ENCODE data around the gene CRYBA2. TPM values are rescaled to one million over a fixed set of nuclear protein-coding genes. Genes with fewer than 3 reads are reported as not detected.

The CRYBA2 gene
- total RNA-seq, 2 donors from 2014 or later: 2.6 to 3.5 TPM

- H3K27me3 Mint-ChIP-seq (ENCODE audit: insufficient read depth): peaks cover 91% of the 10 kb centered on the region
- H3K36me3 Mint-ChIP-seq (ENCODE audit: low read depth): no peaks in the 10 kb centered on the region
- no peak overlapping the region for H3K27ac Mint-ChIP-seq
- H3K9me3 Mint-ChIP-seq: no peaks in the 10 kb centered on the region
- Histone ChIP-seq H3K27me3 (ENCODE audit: control insufficient read depth, insufficient read depth, low read length, poor library complexity, severe bottlenecking) (peaks cover 78% of the 10 kb centered on the region), H3K4me3 (ENCODE audit: low read length) (peak overlapping the region; percentile 84), H3K9ac (ENCODE audit: extremely low read depth, low read length, poor library complexity, severe bottlenecking) (no peak overlapping the region), H3K36me3 (ENCODE audit: control insufficient read depth, insufficient read depth, low read length) (no peaks in the 10 kb centered on the region), H3K4me1 (ENCODE audit: control insufficient read depth, insufficient read depth, low read length) (no peaks in the 10 kb centered on the region), H3K9me3 (ENCODE audit: control insufficient read depth, low read length) (no peaks in the 10 kb centered on the region), H3K27ac (ENCODE audit: low read depth, low read length) (no peak overlapping the region)
- no peak for TF ChIP-seq CTCF (conservative IDR thresholded peaks at IDR 0.05)
- WGBS, 2 experiments (ENCODE audit: insufficient coverage in 1 of 2, insufficient read length in 1 of 2): 93% methylated on average over 1 of the region's 1 CpG; no CpG with 5 or more reads in 1 of the 2 experiments
- peak overlapping the region; percentile 72 for H3K4me3 Mint-ChIP-seq
- peaks cover 5% of the 10 kb centered on the region for H3K4me1 Mint-ChIP-seq
- DNase-seq: no peak
These were observed 34.9 kb downstream of the CRYBA2 start for GRCh38 chr2:218958276-218958675.

DNA sequence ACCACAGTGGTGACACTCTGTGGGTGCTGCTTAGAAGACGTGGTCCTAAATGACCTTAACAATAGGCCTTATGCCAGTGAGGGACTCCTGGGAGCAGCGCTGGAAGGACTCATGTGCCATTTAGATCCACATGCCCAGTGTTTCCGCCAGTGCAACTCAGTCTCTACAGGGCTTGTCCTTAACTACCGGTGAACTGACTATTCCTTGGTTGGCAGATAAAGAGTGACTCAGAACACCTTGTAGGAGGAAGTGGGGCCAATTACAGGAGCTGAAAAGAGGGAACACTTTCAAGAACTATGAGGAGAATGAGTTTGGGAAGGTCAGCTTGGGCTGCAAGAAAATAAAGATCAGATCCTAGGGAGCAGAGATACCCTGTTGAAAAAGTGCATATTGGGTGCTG lies 35.6 kb downstream of the CRYBA2 start:
- no peak for DNase-seq
- TF ChIP-seq CTCF (conservative IDR thresholded peaks at IDR 0.05): no peak
- no peak overlapping the region for H3K4me3 ChIP-seq (ENCODE audit: low read length)
- Mint-ChIP-seq H3K4me3 (no peak overlapping the region), H3K27me3 (ENCODE audit: insufficient read depth) (peaks cover 89% of the 10 kb centered on the region), H3K4me1 (peaks cover 5% of the 10 kb centered on the region), H3K27ac (no peak overlapping the region), H3K9me3 (no peaks in the 10 kb centered on the region), H3K36me3 (ENCODE audit: low read depth) (no peaks in the 10 kb centered on the region)
- H3K9me3 ChIP-seq (ENCODE audit: control insufficient read depth, low read length): no peaks in the 10 kb centered on the region
- no peaks in the 10 kb centered on the region for H3K4me1 ChIP-seq (ENCODE audit: control insufficient read depth, insufficient read depth, low read length)
- H3K36me3 ChIP-seq (ENCODE audit: control insufficient read depth, insufficient read depth, low read length): no peaks in the 10 kb centered on the region
- no peak overlapping the region for H3K27ac ChIP-seq (ENCODE audit: low read depth, low read length)
- peaks cover 78% of the 10 kb centered on the region for H3K27me3 ChIP-seq (ENCODE audit: control insufficient read depth, insufficient read depth, low read length, poor library complexity, severe bottlenecking)
- WGBS, 2 experiments (ENCODE audit: insufficient coverage in 1 of 2, insufficient read length in 1 of 2): 79 to 83% methylated on average over 3 to 4 of the region's 4 CpGs
- H3K9ac ChIP-seq (ENCODE audit: extremely low read depth, low read length, poor library complexity, severe bottlenecking): no peak overlapping the region

GRCh38 chr2:218956039-218956438 lies 37.2 kb downstream of the CRYBA2 start:
- Histone ChIP-seq H3K27ac (ENCODE audit: low read depth, low read length) (no peak overlapping the region), H3K27me3 (ENCODE audit: control insufficient read depth, insufficient read depth, low read length, poor library complexity, severe bottlenecking) (peaks cover 63% of the 10 kb centered on the region), H3K4me1 (ENCODE audit: control insufficient read depth, insufficient read depth, low read length) (no peaks in the 10 kb centered on the region), H3K9me3 (ENCODE audit: control insufficient read depth, low read length) (no peaks in the 10 kb centered on the region), H3K9ac (ENCODE audit: extremely low read depth, low read length, poor library complexity, severe bottlenecking) (no peak overlapping the region), H3K4me3 (ENCODE audit: low read length) (no peak overlapping the region), H3K36me3 (ENCODE audit: control insufficient read depth, insufficient read depth, low read length) (no peaks in the 10 kb centered on the region)
- no peaks in the 10 kb centered on the region for H3K36me3 Mint-ChIP-seq (ENCODE audit: low read depth)
- H3K9me3 Mint-ChIP-seq: peaks cover 3% of the 10 kb centered on the region
- no peak for DNase-seq
- WGBS, 2 experiments (ENCODE audit: insufficient coverage in 1 of 2, insufficient read length in 1 of 2): 75% methylated on average over 1 of the region's 1 CpG; no CpG with 5 or more reads in 1 of the 2 experiments
- TF ChIP-seq CTCF (conservative IDR thresholded peaks at IDR 0.05): no peak
- no peak overlapping the region for H3K4me3 Mint-ChIP-seq
- peaks cover under 1% of the 10 kb centered on the region for H3K4me1 Mint-ChIP-seq
- peaks cover 80% of the 10 kb centered on the region for H3K27me3 Mint-ChIP-seq (ENCODE audit: insufficient read depth)
- H3K27ac Mint-ChIP-seq: no peak overlapping the region

Measured in endodermal cell (in vitro differentiated cells).